ENCODE data around the gene CDKN1C.

Gene CDKN1C

DNA sequence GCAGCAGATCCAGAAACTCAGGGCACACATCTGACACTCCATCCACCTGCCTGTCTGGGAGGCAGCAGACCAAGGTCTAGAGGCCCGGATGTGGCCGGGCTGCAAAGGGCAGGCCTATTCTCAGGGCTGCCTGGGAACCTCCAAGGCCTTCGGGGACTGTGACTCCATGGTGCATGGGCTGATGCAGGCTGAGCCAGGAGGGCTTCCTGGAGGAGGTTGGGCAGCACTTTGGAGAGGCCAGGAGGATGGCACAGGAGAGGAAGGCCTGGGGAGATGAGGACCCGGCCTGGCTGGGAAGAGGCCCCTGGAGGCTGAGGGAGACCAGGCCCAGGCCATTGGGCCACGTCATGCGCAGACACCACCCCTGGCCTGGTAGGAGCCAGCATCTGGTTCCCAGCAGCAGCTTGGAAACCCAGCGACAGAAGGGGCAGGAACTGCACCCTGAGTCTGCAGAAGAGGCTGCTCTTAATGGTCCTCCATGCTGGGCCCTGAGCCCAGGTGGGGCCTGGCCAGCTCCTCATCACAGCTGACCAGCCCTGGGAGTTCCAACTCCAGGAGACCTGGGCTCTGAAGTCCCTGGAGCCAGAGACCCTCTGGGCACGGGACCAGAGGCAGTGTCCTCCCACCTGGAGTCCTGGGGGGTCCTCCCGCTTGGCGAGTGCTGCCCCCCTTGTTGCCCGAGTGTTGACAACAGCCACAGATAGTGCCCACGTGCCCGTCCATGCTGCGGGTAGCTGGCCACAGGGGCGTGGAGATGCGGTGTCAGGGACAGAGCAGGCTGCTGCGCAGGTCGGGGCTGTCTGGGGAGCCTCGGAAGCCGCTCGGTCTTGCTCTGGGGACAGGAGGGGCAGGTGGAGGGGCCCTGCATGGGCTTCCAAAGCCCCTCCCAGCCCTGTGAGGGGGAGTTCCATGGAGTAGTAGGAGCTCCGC is 38.1 kb upstream of the CDKN1C start:
- no peak for DNase-seq (ENCODE audit: low read depth)

DNA sequence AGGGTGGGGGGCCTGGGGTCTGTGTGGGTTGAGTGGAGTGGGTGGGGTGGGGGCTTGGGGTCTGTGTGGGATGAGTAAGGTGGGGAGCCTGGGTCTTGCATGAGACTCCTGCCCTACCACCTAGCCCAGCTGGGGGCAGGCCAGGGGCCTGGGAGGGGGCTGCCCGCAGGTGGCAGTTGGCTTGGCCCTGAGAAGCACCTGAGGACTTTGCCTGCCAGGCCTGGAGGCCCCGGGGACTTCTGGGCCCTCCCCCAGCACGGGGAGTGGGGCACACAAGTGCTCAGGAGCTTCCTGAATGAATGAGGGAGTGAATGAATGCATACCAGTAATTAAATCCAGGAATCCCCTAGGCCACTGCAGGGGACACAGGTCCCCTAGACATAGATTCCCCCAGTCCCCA is 37.1 kb upstream of the CDKN1C start:
- no peak for DNase-seq (ENCODE audit: low read depth)

DNA sequence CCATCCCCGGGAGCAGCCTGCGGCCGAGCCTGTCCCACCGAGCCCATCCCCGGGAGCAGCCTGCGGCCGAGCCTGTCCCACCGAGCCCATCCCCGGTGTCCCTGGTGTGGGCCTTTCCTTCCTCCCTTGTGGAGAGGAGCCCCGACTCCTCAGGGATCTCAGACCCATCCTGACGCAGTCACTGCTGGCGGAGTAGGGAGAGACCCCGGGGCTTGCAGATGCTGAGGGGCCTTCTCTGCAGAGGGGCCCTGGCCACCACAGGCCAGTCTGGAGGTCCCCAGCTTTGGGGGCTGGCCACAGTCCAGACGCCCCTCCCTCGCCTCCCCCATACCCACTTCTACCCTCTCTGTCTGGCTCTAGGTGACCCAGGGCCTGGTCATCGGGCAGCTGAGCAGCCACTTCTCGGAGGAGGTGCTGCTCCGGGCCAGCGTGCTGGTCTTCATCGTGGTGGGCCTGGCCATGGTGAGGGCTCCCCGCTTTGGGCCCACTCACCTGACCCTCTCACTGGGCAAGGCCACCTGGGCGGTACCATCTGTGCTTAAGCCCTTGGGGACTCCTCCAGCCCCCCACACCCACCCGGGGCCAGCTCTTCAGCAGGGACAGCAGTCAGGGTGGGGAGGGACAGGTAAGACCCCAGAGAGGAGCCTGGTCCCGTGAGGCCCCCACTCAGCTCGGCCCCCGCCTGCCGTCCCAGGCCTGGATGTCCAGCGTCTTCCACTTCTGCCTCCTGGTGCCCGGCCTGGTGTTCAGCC is 36.3 kb upstream of the CDKN1C start:
- no peak for DNase-seq (ENCODE audit: low read depth)

DNA sequence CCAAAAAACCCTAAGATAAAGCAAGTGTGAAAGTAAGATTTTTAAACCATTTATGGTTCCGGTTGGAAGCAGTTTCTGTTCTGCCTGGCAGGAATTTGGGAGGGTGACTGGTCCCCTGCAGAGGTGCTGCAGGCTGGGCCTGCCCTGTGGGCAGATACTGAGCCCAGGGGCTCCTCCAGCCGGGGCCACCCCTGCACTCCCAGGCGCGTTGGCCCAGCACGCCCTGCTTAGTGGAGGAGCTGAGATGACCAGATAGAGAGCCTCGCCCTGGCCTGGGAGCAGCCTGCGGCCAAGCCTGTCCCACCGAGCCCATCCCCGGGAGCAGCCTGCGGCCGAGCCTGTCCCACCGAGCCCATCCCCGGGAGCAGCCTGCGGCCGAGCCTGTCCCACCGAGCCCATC is 35.7 kb upstream of the CDKN1C start:
- no peak for DNase-seq (ENCODE audit: low read depth)

GRCh38 chr11:2920343-2920742 is 34.8 kb upstream of the CDKN1C start:
- DNase-seq (ENCODE audit: low read depth), result no peak

DNA sequence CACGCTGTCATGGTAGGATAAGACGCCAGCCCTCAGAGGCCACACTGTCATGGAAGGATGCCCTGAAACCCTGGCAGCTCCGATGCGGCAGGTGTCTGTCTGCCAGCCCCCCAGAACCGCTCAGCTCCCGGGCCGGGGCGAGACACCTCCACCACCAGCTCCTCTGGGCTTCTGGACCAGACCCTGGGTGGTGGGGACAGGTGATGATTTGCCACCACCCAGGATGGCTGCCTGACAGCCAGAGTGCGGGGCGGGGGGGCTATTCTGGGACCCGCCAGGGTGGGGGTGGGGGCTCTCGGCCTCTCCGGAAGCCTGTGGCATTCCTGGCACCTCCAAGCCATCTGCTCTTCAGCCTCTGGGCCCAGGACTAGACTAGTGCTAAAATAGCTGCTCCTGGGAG is 34.3 kb upstream of the CDKN1C start:
- DNase-seq (ENCODE audit: low read depth), result no peak

DNA sequence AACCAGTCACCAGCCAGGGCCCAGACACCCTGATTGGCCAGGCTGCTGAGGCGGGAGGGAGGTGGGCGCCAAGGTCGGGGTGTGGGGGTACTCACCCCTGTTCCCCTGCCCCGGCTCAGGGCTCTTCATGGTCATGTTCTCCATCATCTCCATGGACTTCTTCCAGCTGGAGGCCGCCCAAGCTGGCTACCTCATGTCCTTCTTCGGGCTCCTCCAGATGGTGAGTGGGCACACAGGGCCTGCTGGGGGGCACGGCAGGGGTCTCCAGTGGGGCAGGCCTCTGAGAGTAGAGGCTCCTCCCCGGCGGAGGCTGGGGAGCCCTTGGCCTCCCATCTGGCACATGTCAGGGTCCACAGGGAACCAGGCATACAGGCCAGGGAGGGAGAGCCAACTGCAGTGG is 33.6 kb upstream of the CDKN1C start:
- DNase-seq (ENCODE audit: low read depth), result no peak

DNA sequence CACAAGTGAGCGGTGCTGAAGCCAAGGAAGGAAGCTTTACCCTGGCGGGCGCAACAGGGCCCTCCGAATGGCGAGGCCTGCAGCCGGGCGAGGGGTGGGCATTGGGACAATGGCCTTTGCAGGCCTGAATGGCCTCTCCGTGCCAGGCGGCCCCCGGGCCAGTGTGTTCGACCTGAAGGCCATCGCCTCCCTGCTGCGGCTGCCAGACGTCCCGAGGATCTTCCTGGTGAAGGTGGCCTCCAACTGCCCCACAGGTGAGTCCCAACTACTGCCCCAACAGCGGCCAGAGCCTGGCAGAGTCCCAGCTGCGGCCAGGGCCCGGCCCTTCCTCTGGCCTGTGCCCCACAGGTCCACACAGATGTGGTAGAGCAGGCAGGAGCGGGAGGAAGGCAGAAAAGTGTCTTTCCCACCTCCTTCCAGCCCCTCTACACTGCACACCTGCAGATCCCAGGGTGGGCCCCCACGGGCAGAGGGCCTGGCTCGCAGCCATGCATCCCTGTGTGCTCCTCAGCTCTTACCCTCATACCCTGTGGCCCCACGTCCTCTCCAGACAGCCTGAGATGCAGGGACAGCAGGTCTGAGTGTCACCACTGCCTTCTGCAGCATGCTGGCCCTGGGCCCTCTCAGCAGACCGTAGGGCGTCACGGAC is 32.4 kb upstream of the CDKN1C start:
- DNase-seq (ENCODE audit: low read depth), result no peak

DNA sequence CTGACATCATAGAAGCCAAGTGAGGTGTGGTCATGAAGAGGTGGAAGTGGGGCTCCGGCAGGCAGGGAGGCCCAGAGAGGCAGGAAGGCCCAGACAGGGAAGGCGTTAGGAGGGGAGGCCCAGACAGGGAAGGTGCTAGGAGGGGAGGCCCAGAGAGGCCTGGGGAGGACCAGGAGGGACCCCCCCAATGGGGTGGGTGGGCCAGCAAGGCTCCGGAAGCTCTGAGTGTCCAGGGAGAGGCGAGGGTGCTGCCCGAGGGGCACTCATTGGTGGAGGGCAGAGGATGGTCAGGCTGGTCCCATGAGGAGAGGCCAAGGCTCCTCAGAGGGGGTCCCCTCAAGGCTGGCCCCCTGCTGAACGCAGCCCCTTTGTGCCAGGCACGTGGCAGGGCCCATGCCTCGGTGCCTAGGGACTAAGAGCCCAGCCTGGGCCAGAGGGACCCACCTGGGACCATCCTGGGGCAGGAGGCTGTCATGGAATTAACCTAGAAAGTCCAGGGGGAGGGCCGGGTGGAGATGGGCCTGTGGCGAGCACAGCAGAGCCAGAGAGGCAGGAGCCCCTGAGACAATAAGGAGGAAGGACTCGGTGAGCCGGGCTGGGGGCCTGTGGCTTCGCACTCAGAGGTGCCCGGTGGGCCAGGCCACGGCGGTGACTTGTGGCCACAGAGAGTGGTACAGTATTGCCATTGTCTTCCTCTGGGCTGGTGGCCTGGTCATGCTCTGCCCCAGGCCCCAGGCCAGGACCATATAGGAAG is 31.5 kb upstream of the CDKN1C start:
- no peak for DNase-seq (ENCODE audit: low read depth)

DNA sequence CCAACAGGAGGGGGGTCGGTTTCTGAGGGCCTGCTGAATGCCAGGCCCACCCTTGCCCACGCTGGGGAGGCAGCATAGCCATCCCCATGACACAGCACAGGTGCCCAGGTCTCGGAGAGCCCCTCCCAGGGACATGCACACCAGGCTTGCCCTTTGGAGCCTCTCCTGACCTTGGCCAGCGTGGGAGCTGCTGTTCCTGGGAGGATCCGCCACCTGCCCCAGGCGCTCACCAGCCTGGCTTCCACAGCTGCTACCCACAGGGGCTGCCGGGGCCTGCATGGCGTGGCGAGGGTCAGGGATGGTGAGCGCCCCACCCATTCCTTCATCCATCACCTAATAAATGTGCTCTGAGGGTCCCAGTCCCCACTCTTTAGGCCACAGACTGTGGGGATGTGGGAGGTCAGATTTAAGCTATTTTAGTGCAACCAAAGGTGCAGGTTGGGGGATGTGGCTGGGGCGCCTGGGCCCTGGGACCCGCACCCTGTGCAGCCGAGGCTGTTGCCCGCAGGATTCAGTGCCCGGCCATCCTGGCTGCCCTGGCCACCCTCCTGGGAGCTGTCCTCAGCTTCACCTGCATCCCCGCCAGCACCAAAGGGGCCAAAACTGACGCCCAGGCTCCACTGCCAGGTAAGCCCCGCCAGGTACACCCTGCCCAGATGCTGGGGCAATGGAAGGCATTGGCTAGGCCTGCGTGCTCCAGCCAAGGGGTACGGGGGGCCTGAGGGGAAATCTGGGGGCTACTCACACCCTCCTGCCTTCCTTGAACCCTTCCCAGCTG is 30.7 kb upstream of the CDKN1C start:
- DNase-seq (ENCODE audit: low read depth), result no peak

DNA sequence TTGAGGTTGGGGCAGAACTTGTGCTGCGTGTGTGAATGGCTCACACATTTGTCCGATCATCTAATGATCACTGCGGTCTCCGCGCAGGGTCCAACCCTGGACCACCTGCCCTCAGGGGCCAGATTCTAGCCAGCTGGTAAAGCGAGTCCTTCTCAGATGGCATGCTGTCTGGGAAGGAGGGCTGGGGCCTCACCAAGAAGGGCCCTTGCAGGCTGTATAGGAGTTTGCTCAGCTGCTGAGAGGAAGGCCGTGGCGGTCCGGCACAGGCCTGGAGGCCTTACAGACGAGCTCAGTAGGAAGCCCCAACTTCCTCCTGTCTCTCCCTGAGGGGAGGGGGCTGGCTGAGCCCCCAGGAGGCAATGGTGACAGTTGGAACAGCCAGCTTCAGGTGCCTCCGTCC is 29.9 kb upstream of the CDKN1C start:
- DNase-seq (ENCODE audit: low read depth), result no peak

DNA sequence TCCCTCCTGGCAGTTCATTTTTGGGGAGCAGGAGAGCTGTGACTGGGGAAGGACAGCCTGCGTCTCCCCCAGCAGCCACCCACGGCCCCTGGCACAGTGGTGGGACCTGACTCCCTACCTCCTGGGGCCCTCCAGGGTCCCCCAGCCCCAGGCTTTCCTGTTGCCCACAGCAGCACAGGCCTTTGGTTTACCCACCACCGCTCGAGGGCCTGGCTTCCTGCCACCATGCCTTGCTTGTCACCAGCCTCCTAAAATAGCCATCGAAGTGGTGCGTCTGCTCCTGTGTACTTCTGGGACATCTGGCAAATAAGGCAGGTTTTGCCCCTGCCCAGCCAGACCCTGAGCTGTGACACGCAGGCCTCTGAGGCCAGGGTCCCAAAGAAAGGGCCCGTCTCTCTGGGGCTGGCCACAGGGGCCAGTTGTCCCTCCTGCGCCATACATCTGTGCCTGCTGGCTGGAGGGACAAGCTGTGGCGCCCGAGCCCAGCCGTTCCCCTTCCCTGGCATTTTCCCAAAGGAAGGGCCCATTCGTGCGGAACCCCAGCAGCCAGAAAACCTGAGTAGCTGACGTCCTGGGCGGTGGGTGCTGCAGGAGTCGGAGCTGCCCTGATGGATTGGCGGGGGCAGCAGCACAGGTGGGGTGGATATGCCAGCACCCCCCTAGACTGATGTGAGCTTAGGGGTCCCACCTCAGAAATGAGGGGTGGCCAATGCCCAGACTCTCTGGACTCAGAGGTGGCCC is 29.1 kb upstream of the CDKN1C start:
- DNase-seq (ENCODE audit: low read depth), result no peak

- DNase-seq (ENCODE audit: low read depth), result no peak
Measured at GRCh38 chr11:2913776-2914175, 28.2 kb upstream of the CDKN1C start.

DNA sequence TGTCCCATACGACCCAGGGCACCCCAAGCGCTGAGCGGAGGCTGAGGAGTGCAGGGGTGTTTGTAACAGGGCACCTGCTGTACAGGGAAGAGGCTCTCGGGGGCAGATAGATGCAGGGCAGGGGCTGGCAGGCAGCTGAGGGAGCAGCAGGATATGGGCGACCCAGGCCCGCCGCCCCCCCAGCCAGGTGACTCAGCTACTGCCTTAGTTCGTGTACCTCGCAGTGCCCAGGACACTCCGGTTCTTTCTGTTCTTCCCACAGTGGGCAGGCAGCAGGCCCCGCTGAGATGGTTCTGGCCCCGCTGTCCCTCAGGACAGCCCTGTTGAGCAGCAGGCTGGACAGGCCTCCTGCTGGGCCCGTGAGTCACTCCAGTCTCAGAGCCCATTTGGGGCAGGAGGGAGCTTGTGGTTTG is 27.4 kb upstream of the CDKN1C start:
- DNase-seq (ENCODE audit: low read depth), result no peak

GRCh38 chr11:2912498-2912897 is 26.9 kb upstream of the CDKN1C start:
- DNase-seq (ENCODE audit: low read depth), result no peak

- no peak for DNase-seq (ENCODE audit: low read depth)
Measured at GRCh38 chr11:2911785-2912391, 26.3 kb upstream of the CDKN1C start.

GRCh38 chr11:2911088-2911784 is 25.7 kb upstream of the CDKN1C start:
- DNase-seq (ENCODE audit: low read depth), result no peak

DNA sequence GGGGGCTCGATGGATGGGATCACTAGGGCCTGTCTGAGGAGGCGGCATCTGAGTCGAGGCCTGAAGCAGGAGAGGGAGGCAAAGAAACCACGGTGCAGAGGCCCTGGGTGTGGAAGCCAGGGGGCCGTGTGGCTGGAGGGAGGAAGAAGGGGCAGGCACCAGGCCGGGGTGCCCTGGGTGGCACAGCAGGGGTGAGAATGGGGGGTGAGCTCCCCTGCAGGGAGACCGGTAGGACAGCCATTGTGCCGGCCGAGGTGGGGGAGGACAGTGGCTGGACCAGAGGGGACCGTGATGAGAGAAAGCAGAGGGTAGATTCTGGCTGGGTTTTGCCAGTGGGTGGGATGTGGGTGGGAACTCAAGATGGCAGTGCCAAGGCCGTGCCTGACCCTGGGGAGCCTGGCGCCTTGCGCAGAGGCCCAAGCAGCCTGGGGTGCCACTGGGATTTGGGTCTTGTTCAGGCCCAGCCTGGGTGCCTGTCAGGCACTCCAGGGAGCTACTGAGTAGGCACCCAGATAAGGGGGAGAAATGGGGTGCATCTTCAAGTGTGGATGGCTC is 24.9 kb upstream of the CDKN1C start:
- no peak for DNase-seq (ENCODE audit: low read depth)

Measured in stimulated activated CD8-positive, alpha-beta memory T cell treated with anti-CD3 and anti-CD28 coated beads, Interleukin-4, amount 100 ng/mL, for 24 hours (primary cell).